Panc1 (cell line): ENCODE results near the gene DMBX1.

Source experiments
- POLR2AphosphoS5 ChIP-seq: IDR thresholded peaks from 2 replicates; pipeline ENCODE4 v1.6.1; 2012; ENCODE audit warnings: mild to moderate bottlenecking, low read depth, low read length, moderate library complexity
- SIN3A ChIP-seq: IDR thresholded peaks from 2 replicates; pipeline ENCODE4 v1.6.1; 2012; ENCODE audit warnings: low read depth, mild to moderate bottlenecking, low read length, moderate library complexity, borderline replicate concordance; ENCODE audit not compliant: insufficient read depth
- TCF7L2 ChIP-seq: IDR thresholded peaks from 2 replicates; pipeline ENCODE4 v1.6.1; 2011; ENCODE audit warnings: mild to moderate bottlenecking, low read depth, low read length, inconsistent platforms
- TF ChIP-seq, protein P1 (sequence below): fragments of 450-650 bp; IDR thresholded peaks from 2 replicates; pipeline ENCODE4 v1.5.1; 2017; ENCODE audit warnings: mild to moderate bottlenecking

DNA sequence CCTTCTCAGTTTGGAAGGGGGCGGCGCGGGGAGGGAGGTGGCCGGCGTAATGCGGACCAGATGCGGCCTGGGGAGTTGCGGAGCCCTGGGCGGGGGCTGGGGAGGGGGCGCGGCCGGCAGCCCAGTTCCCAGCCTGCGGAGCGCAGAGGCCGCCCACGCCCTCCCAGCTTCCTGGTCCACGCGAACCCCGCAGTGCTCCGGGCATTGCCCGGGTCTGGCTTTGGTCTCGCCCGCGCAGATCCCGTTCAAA is 695 bp downstream of the DMBX1 start:
- TF ChIP-seq, protein P1, sequence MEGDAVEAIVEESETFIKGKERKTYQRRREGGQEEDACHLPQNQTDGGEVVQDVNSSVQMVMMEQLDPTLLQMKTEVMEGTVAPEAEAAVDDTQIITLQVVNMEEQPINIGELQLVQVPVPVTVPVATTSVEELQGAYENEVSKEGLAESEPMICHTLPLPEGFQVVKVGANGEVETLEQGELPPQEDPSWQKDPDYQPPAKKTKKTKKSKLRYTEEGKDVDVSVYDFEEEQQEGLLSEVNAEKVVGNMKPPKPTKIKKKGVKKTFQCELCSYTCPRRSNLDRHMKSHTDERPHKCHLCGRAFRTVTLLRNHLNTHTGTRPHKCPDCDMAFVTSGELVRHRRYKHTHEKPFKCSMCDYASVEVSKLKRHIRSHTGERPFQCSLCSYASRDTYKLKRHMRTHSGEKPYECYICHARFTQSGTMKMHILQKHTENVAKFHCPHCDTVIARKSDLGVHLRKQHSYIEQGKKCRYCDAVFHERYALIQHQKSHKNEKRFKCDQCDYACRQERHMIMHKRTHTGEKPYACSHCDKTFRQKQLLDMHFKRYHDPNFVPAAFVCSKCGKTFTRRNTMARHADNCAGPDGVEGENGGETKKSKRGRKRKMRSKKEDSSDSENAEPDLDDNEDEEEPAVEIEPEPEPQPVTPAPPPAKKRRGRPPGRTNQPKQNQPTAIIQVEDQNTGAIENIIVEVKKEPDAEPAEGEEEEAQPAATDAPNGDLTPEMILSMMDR, result no peak
- TF ChIP-seq SIN3A, result no peak
- no peak for TF ChIP-seq TCF7L2
- no peak for TF ChIP-seq POLR2AphosphoS5
